NCI-H1436 (cell line): ENCODE data around the gene GABPB1.

Source experiments
- DNase-seq: peaks from one replicate; lab custom pipeline; 2025; lab: John Stamatoyannopoulos, UW

Gene GABPB1

DNA sequence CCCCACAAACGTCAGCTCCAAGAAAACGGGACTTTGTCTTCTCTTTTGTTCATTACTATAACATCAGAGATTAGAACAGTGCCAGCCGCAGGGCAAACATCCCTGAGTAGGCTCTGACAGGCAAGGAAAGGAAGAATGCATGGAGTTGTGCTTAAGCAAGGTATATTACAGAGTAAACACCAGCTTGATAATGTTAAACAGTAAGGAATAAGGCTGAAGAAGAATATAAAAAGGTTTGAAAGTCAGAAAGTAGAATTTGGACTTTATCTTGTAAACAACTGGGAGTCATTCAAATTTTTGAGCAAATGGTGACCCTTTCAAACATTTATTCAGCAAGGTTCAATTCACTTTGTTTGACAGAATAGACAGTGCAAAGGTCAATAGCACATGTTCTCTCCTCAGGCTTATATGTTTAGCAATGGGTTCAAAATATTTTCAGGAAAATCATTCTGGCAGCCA, 11.0 kb downstream of the GABPB1 start:
- DNase-seq, result no peak

DNA sequence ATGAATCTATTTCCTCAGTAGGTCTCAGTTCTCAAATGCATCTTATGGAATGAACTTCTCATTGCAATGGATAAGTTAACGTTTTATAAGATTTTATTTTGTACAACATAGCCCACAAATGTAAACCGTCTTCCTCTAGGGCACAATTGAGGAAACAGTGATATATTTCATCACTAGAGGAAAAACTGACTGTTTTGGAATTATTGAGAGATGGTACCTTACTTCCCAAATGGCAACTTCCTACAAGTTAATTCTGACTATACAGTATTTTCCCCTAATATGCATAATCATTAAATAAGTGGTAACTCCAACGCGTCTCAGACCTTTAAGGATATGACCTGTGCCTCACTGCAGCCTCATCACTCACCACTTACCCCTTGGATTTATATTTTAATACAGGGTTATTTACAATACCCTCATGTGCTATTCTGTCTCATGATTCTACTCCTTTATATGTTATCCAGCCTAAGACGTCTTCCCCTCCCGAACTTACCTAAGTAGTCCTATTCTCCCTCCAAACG, 13.3 kb downstream of the GABPB1 start:
- DNase-seq, result no peak

DNA sequence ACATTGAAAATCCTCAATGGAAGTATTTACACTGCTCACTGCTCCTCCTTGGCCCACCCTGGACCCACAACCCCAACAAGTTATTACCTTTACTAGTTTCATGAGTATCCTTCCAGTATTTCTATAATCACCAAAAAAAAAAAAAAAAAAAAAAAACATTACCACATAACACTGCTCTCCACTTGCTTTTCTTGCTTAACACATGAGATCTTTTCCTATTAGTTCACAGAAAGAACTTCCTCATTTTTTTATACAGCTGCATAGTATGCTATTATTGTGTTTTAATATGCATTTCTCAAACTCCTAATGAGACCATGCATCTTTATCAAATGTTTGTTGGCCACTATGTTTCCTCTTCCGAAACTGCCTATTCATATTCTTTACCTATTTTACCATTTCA, 14.6 kb downstream of the GABPB1 start:
- DNase-seq, result no peak

DNA sequence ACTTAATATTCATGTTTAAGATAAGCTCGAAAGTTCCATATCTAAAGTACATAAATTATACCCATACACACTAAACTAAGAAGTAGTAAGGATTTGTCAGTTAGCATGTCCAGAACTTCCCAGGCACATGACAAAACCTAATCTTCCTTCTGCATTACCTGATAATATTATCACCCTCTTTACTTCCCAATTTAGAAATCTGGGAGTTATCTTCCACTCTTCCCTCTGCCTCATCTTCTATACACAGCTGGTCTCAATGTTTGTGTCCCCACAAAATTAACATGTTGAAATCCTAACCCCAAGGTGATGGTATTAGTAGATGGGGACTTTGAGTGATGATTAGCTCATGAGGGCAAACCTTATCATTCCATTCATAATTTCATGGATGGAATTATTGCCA, 15.3 kb downstream of the GABPB1 start:
- no peak for DNase-seq

DNA sequence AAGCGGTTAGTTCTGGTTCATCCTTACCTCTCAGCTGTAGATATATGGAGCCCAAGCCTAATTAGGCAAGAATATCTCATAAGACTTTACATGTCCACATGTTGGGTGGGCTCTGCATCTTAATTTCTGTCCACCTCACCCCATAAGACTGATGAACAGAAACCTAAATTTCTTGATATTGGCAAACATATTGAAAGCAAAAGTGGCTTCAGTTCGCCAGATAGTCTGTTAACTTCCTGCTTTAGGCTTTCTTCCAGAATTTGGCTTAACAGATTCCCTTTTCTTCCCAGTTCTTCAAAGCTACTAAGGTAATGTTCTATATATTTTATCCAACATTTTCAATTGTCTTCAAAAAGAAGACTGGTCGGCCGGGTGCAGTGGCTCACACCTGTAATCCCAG, 19.7 kb downstream of the GABPB1 start:
- DNase-seq, result no peak

DNA sequence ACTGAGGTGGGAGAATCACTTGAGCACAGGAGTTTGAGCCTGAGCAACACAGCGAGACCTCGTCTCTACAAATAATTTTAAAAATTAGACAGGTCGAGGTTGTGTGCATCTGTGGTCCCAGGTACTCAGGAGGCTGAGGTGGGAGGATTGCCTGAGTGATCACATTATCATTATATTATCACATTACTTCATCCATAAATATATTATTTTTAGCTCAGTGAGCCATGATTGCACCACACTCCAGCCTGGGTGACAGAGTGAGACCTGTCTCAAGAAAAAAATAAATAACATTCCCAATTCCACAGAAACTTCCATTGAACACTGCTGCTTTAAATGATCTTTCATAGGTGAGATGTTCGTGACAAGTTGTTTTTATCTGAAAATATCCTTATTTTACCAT, 21.8 kb downstream of the GABPB1 start:
- no peak for DNase-seq

DNA sequence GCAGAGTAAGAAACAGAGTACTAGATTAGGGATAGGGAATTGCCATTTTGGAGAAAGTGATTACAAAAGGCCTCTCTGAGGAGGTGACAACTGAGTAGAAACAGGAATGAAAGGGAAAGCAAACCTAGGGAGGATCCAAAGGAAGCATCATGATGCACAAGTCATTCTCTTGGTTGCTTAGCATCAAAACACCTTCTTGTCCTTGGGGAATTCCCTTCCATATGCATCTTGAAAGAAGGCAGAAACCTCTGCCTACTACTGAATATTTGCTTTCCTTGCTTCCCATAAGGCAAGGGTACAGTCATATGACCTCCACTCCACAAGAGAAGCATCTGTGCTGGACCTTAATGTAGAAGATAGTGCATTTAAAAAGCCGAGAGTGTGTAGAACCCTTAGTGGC, 24.1 kb downstream of the GABPB1 start:
- no peak for DNase-seq

DNA sequence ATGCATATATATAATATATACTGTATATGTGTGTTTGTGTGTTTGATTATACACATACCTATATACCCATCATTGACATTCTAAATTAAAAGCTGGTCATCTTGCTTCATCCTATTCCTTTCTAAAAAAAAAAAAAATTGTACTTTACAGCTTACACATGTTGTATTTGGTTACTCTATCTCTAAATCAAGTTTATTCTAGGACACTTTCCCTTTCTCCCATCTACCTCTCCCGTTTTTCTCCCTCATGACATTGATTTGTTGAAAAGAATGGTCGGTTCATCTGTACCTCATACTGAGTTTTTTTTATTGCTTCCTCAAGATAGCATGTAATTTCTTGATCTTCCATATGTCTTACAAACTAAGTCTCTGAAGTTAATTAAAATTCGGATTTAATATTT, 26.9 kb downstream of the GABPB1 start:
- DNase-seq, result no peak

DNA sequence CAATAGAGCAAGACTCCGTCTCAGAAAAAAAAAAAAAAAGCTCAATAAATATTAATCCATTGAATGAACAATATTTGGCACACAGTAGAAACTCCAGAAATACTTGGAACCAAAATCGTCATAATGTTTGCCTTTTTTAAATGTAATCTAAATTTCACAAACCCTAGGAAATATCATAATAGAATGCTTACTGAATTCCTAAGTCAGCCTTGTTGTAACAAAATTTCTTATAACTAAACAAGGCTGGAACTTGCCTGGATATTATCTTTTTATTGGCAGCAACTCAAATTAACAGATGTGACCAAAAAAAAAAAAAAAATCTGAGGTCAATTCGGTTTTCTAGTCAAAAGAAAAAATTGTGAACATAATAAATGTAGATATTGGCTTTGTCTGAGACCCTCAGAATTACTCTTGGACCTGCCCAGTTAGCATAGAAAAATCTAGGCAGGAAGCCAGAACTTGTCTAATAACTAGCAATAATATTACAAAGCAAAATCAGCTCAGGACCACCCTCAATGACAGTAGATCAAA, 33.3 kb downstream of the GABPB1 start:
- no peak for DNase-seq

DNA sequence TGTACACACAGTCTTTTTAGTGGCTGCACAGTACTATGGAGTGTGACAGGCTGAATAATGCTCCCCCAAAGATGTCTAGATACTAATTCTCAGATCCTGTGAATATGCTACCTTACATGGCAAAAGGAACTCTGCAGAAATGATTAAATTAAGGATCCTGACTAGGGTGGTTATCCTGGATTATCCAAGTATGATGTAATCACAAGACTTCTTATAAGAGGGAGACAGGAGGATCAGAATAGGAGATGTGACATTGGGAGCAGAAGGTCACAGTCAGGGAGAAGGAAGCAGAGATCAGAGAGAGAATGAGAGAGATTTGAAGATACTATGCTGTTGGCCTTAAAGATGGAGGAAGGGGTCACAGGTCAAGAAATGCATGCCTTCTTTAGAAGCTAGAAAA, 34.5 kb downstream of the GABPB1 start:
- no peak for DNase-seq

DNA sequence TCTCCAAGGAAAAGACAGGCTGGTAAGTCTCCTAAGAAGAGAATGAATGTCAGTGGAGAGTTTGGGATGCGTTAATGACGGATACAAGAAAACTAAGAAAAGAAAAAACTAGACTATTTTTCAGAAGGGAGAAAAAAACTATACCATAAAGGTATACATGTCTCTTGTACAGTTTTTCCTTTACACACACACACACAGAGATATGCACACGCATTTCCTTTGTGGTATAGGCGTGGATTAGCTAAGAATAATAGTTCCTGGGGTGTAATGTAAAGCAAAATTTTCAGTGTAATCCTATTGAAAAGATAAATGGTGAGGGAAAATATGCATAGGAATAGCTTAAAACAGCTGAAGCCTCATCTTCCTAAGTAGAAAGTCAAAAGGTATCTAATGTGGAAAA, 36.3 kb downstream of the GABPB1 start:
- DNase-seq, result no peak

DNA sequence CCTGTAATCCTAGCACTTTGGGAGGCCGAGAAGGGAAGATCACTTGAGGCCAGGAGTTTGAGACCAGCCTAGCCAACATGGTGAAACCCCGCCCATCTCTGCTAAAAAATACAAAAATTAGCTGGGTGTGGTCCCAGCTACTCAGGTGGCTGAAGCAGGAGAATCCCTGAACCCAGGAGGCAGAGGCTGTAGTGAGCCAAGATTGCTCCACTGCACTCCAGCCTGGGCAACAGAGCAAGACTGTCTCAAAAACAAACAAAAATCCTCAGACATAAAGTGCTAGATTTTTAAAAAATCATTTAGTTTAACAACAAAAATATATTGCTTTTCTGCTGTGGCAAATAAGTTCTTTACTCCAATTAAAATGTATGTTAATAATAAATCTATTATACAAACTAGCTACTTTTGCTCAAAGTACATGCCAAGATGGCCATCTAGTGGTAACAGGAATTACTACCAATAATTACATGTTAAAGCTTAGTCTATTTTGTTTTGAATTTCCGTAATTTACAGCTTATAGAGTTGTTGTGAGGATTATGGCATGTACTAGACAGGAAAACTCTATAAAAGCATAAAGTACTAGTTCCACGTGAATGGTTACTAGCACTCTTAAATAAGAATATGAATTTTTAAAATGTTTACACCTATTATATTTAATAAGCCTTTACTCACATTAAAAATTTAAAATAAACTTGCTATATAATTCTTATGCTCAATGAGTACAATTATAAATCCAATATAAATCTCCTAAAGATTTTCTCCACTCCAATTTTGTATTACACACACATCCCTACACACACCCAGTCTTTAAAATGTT, 39.0 kb downstream of the GABPB1 start:
- DNase-seq, result peak; percentile 16

DNA sequence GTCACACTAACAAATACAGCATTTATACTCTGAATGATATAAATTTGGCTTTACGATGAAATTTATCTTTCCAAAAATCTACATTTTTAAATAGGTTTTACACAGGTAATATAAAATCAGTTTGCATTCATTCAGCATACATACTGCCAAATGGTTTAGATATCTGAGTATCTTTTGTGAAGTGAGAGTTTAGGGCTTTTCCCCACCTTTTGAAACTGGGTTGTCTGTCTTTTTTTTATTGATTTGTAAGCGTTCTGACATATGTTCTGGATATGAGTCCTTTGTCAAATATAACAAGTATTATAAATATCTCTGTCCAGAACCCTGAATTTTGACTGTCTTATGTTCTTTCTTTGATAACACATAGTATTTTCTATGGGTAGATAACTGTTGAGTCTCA, 42.4 kb downstream of the GABPB1 start:
- no peak for DNase-seq

DNA sequence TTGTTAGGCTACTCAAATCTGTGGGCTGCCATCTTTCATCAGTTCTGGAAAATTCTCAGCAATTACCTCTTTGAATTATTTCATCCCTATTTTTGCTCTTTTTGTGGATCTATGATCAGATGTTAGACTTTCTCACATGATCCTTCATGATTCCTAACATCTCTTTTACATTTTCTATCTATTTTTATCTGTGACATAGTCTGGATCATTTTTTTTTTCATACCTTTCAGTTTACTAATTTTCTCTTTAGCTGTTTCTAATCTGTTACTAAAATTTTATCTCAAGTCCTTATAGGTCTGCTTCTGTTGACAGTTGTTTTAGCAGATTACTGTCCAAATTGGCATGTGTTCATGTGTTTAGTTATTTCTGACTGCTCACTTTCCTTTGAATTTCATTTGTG, 47.2 kb downstream of the GABPB1 start:
- DNase-seq, result no peak

DNA sequence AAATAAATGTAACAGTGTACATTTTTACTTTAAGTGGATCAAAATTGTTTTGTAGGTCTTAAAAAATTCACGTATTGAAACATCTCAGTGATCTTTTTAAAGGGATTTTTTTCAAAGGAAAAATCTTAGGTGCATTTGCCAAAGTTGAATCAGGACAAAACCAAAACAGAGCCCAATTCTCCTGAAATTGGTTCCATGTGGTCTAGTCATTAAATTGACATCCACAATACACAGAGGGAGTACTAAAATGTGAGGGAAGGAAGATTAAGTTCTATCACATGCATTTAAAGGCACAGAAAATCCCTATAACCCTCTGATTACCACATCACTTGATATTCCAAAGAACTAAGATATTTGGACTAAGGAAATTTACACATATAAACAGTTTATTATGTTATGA, 50.2 kb downstream of the GABPB1 start:
- DNase-seq, result no peak

DNA sequence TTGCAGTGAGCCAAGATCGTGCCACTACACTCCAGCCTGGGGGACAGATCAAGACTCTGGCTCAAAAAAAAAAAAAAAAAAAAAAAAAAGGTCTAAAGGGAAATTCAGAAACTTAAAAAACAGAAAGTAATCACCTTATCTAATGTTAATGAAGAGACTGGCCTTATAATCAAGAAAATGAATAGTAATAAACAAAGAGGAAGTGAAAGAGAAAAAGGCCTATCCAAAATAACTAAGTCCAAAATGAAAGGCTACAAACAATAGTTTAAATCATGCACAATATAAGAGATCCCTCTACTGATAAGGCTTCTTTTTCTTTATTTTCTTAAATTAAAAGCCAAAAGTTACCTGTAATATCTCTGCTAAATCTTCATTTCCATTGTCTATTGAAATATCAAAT, 52.4 kb downstream of the GABPB1 start:
- DNase-seq, result no peak

DNA sequence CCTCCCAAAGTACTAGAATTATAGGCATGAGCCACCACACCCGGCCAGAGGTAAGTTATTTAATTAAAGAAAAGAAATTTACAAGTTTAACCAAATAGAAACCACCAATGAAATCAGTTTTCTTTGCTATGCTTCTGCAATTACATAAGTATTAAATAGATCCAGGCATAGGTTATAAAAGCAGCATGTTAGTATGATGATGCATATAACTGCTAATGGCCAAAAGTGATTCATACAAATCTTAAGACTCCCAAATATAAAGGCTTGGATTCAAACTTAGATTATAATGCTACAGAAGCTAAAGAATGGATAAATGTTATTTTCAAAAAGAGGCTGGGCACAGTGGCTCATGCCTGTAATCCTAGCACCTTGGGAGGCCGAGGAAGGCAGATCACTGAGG, 56.7 kb downstream of the GABPB1 start:
- no peak for DNase-seq

DNA sequence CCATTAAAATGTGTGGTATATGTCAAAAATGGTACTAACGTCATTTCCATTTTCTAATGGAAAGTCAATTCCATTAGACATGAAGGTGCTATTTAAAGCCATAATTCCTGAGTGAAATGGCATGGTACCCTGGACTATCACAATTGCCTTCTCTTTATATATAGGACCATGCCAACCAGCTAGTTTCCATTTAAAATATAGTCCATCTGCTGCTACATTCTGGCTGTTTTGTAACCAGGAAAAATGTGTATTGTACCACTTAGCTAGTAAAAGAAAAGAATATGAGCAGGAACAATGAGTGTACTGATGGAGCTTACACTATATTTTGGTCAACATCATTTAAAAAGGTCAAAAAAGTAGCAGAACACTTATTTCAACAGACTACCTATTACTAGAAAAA, 59.0 kb downstream of the GABPB1 start:
- no peak for DNase-seq

DNA sequence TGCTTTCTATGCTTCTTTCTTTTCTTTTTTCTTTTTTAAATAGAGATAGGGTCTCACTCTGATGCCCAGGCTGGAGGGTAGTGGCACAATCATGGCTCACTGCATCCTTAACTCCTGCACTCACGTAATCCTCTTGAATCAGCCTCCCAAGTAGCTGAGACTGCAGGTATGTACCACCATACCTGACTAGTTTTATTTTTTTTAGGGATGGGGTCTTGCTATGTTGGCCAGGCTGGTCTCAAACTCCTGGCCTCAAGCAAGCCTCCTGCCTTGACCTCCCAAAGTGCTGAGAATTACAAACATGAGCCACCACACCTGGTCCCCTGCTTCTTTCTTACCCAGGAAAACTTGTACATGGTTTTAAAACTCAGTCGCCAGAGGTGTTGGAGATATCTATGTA, 65.2 kb downstream of the GABPB1 start:
- no peak for DNase-seq

DNA sequence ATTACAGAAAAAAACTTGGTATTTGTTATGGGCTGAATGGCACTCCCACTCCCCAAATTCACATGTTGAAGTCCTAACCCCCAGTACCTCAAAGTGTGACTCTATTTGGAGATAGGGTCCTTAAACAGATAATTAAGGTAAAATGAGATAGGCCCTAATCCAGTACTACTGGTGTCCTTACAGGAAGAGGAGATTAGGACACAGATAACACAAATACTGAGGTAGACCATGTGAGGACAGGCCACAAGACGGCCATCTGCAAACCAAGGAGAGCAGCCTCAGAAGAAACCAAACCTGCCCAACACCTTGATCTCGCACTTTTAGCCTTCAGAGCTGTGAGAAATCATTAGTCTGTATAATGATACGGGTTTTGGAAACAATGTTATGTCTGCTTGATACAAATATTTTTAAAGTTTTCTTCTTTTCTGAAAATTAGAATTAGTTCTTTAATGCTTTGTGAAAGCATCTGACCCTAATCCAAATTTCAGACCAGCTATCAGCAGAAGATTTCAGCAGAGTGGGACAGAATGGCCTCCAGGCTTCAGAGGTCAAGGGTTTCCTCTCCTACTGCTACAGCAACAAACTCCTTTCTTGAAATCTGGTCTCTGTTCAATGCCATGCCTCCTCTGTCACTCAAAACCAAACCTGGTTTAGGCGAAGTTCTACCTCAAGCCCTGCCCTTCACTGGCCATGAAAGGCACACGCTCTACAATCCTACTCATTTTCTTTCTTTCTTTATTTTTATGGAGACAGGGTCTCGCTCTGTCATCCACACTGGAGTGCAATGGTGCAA, 67.5 kb downstream of the GABPB1 start:
- DNase-seq, result no peak

DNA sequence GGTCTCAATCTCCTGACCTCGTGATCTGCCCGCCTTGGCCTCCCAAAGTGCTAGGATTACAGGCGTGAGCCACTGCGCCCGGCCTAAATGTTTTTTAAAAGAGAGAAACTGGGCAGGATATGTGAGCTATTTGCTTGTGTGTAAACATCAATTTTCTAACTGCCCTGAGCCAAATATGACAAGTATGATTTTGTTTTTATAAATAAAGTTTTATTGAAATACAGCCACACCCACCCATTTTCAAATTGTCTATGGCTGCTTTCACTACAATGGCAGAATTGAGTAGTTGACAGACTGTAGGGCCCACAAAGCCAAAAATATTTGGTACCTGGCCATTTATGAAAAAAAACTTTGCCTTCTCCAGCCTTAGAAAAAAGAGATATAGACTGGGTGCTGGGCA, 73.6 kb downstream of the GABPB1 start:
- DNase-seq, result no peak

DNA sequence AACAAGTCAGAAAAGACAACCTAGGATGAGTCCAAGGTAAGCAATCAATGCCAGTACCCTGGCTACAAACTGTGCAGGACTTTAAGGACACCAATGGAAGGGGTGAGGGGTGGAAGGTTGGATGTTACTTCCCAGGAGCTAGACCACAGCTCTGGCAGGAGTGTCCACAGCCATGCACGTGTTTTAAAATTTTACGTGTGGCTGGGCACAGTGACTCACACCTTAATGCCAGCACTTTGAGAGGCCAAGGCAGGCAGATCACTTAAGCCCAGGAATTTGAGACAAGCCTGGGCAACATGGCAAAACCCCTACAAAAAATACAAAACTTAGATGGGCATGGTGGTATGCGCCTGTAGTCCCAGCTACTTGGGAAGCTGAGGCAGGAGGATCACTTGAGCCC, 74.7 kb downstream of the GABPB1 start:
- no peak for DNase-seq

DNA sequence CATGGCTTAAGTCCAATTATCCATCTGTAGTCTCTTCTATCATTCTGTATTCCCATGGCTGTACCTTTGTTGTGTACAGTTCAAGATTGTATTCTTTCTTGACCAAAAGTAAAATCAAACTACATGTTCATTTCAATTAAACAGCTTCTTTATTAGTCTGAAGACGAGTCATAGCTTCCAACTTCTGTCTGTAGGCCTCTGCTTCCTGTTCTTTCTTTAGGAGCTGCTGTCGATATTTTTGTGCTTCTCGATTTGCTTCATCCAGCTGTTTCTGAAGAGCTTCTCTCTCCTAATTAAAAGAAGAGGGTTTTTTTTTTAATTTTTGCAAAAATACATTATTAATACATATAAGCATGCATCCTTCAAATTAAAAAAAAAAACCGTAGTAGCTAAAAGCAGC, 76.5 kb downstream of the GABPB1 start:
- DNase-seq, result no peak
